Fibroblast of pulmonary artery (primary cell): ENCODE results near the gene ELMO1.

ENCODE experiments used
- DNase-seq: peaks from one replicate; pipeline ENCODE4 v3.0.0-alpha.2; 2010; ENCODE audit warnings: low read depth
- H3K4me3 ChIP-seq: replicated peaks from 2 replicates; pipeline ENCODE4 v1.5.1; 2011; ENCODE audit warnings: low read depth, mild to moderate bottlenecking, control low read depth, low read length, moderate library complexity
- CTCF ChIP-seq: IDR thresholded peaks from 2 replicates; pipeline ENCODE4 v1.5.1; 2011; ENCODE audit warnings: mild to moderate bottlenecking, control low read depth, low read length, inconsistent platforms; ENCODE audit errors: missing control alignments

Gene ELMO1

GRCh38 chr7:36955456-36956129, 493.1 kb downstream of the ELMO1 start:
- no peak for TF ChIP-seq CTCF
- H3K4me3 ChIP-seq: no peak overlapping the region
- no peak for DNase-seq

- no peak for TF ChIP-seq CTCF
These were observed 497.4 kb downstream of the ELMO1 start for GRCh38 chr7:36951257-36951697.

GRCh38 chr7:36949711-36950600, 498.7 kb downstream of the ELMO1 start:
- no peak overlapping the region for H3K4me3 ChIP-seq
- no peak for TF ChIP-seq CTCF
- DNase-seq: peak; percentile 4

More at GRCh38 chr7:36951257-36951697, 497.4 kb downstream of the ELMO1 start:
- no peak overlapping the region for H3K4me3 ChIP-seq
- DNase-seq: no peak

GRCh38 chr7:36946401-36946739, 502.3 kb downstream of the ELMO1 start:
- no peak overlapping the region for H3K4me3 ChIP-seq
- DNase-seq: no peak
- no peak for TF ChIP-seq CTCF

GRCh38 chr7:36945612-36946400, 502.9 kb downstream of the ELMO1 start:
- no peak for TF ChIP-seq CTCF
- no peak for DNase-seq
- H3K4me3 ChIP-seq: no peak overlapping the region

GRCh38 chr7:36944838-36945237, 503.8 kb downstream of the ELMO1 start:
- TF ChIP-seq CTCF: no peak

More at GRCh38 chr7:36944838-36945237, 503.8 kb downstream of the ELMO1 start:
- no peak for DNase-seq
- no peak overlapping the region for H3K4me3 ChIP-seq
